Measurements from ENCODE around the gene IL17RE. TPM values are rescaled to one million over a fixed set of nuclear protein-coding genes. Genes with fewer than 3 reads are reported as not detected.

The IL17RE gene
- total and polyA plus RNA-seq, 9 of the 15 experiments (the other 6 are each of a cell fraction or from before 2014, with no cell fraction given) = 0.32 to 1.9 (median 0.51) TPM; not detected in 4

GRCh38 chr3:9884555-9885165 is 18.0 kb upstream of the IL17RE start (continued):
- TF ChIP-seq ZMIZ1 (IDR thresholded peaks at IDR 0.05; ENCODE audit: low read depth in 2 of 2, low read length in 2 of 2) (no peak), PML (IDR thresholded peaks at IDR 0.05; ENCODE audit: low read length) (0 out of 2 replicates have a peak, but pooled peaks have one; percentile 26), POLR3G (IDR thresholded peaks at IDR 0.05; ENCODE audit: extremely low read depth, insufficient read length, insufficient replicate concordance) (no peak), ZNF609 (CRISPR knock-in tag; IDR thresholded peaks at IDR 0.05; ENCODE audit: borderline replicate concordance) (no peak), NONO (IDR thresholded peaks at IDR 0.05; ENCODE audit: low read depth in 2 of 2, low read length in 1 of 2) (no peak), BCOR (IDR thresholded peaks at IDR 0.05) (peak; percentile 63), ID3 (CRISPR knock-in tag; IDR thresholded peaks at IDR 0.05) (no peak), ID3 (tag; IDR thresholded peaks at IDR 0.05) (no peak), ATF7 (IDR thresholded peaks at IDR 0.05) (0 out of 2 replicates have a peak, but pooled peaks have one; percentile 43), ZSCAN32 (CRISPR knock-in tag; IDR thresholded peaks at IDR 0.05) (no peak), KLF1 (tag; IDR thresholded peaks at IDR 0.05) (no peak), ERF (CRISPR knock-in tag; IDR thresholded peaks at IDR 0.05) (no peak)

All from K562 (cell line).